H9 (cell line): ENCODE results near the gene BRI3BP. TPM values are rescaled to one million over a fixed set of nuclear protein-coding genes. Genes with fewer than 3 reads are reported as not detected.

ENCODE experiments used
- DNase-seq: peaks from one replicate; pipeline ENCODE4 v3.0.0-alpha.2; 2017
- H2AFZ ChIP-seq: one replicate; pipeline ENCODE4 v1.6.1; 2013; ENCODE audit warnings: mild to moderate bottlenecking, low read length, control low read depth, moderate library complexity
- H2AK5ac ChIP-seq: 2 replicates; pipeline ENCODE4 v1.6.1; 2013; ENCODE audit warnings: low read length, control low read depth, mixed read lengths; ENCODE audit not compliant: insufficient read length
- H2BK120ac ChIP-seq: one replicate; pipeline ENCODE4 v1.6.1; 2013; ENCODE audit warnings: low read depth, mild to moderate bottlenecking, low read length, control low read depth, inconsistent platforms; ENCODE audit not compliant: poor library complexity, severe bottlenecking
- H2BK12ac ChIP-seq: 2 replicates; pipeline ENCODE4 v1.6.1; 2013; ENCODE audit warnings: low read length, control low read depth, mixed read lengths, low read depth; ENCODE audit not compliant: insufficient read length
- H2BK15ac ChIP-seq: 2 replicates; pipeline ENCODE4 v1.6.1; 2013; ENCODE audit warnings: low read depth, low read length, control low read depth
- H2BK20ac ChIP-seq: one replicate; pipeline ENCODE4 v1.6.1; 2013; ENCODE audit warnings: low read depth, mild to moderate bottlenecking, low read length, control low read depth, inconsistent platforms; ENCODE audit not compliant: poor library complexity, severe bottlenecking
- H2BK5ac ChIP-seq: 2 replicates; pipeline ENCODE4 v1.6.1; 2013; ENCODE audit warnings: low read length, control low read depth, mixed read lengths; ENCODE audit not compliant: insufficient read length
- H3K14ac ChIP-seq: 2 replicates; pipeline ENCODE4 v1.6.1; 2013; ENCODE audit warnings: low read length, control low read depth; ENCODE audit not compliant: insufficient read depth
- H3K18ac ChIP-seq: 2 replicates; pipeline ENCODE4 v1.6.1; 2013; ENCODE audit warnings: low read depth, mild to moderate bottlenecking, mixed read lengths, low read length, control low read depth; ENCODE audit not compliant: insufficient read length
- H3K23ac ChIP-seq: 2 replicates; pipeline ENCODE4 v1.6.1; 2013; ENCODE audit warnings: low read length, control low read depth, mixed read lengths, low read depth; ENCODE audit not compliant: insufficient read length
- H3K23me2 ChIP-seq: 2 replicates; pipeline ENCODE4 v1.6.1; 2013; ENCODE audit warnings: low read depth, mild to moderate bottlenecking, mixed read lengths, low read length, control low read depth; ENCODE audit not compliant: insufficient read length, poor library complexity, severe bottlenecking
- H3K27ac ChIP-seq: 2 replicates; pipeline ENCODE4 v1.5.1; 2013; ENCODE audit warnings: low read length, control low read depth, mixed read lengths, low read depth; ENCODE audit not compliant: insufficient read length
- H3K27me3 ChIP-seq: 2 replicates; pipeline ENCODE4 v1.6.1; 2013; ENCODE audit warnings: low read length, control low read depth, inconsistent platforms; ENCODE audit not compliant: insufficient read depth
- H3K4ac ChIP-seq: 2 replicates; pipeline ENCODE4 v1.6.1; 2013; ENCODE audit warnings: low read depth, mild to moderate bottlenecking, control low read depth, inconsistent platforms, low read length, moderate library complexity
- H3K4me1 ChIP-seq: 2 replicates; pipeline ENCODE4 v1.6.1; 2013; ENCODE audit warnings: low read length, control low read depth, inconsistent platforms; ENCODE audit not compliant: insufficient read depth
- H3K4me2 ChIP-seq: 2 replicates; pipeline ENCODE4 v1.6.1; 2013; ENCODE audit warnings: low read length, control low read depth, mixed read lengths; ENCODE audit not compliant: insufficient read length, insufficient read depth
- H3K56ac ChIP-seq: 2 replicates; pipeline ENCODE4 v1.6.1; 2013; ENCODE audit warnings: low read depth, mild to moderate bottlenecking, mixed read lengths, low read length, control low read depth; ENCODE audit not compliant: insufficient read length
- H3K79me1 ChIP-seq: 2 replicates; pipeline ENCODE4 v1.6.1; 2013; ENCODE audit warnings: low read depth, mild to moderate bottlenecking, moderate library complexity, low read length, control low read depth, inconsistent platforms; ENCODE audit not compliant: insufficient read depth, poor library complexity, severe bottlenecking
- H3K79me2 ChIP-seq: 2 replicates; pipeline ENCODE4 v1.6.1; 2013; ENCODE audit warnings: low read length, control low read depth, inconsistent platforms; ENCODE audit not compliant: insufficient read depth
- H3K9ac ChIP-seq: 2 replicates; pipeline ENCODE4 v1.6.1; 2013; ENCODE audit warnings: low read length, control low read depth, mixed read lengths; ENCODE audit not compliant: insufficient read length; ENCODE audit errors: extremely low read depth
- H3K9me3 ChIP-seq: one replicate; pipeline ENCODE4 v1.6.1; 2013; ENCODE audit warnings: low read depth, low read length, inconsistent platforms; ENCODE audit not compliant: control insufficient read depth
- H3T11ph ChIP-seq: one replicate; pipeline ENCODE4 v1.6.1; 2013; ENCODE audit warnings: mild to moderate bottlenecking, low read length, control low read depth, inconsistent platforms
- H4K20me1 ChIP-seq: one replicate; pipeline ENCODE4 v1.6.1; 2013; ENCODE audit not compliant: control insufficient read depth, insufficient read length, insufficient read depth
- H4K5ac ChIP-seq: 2 replicates; pipeline ENCODE4 v1.6.1; 2013; ENCODE audit warnings: low read depth, mild to moderate bottlenecking, mixed read lengths, low read length, control low read depth; ENCODE audit not compliant: insufficient read length
- H4K8ac ChIP-seq: replicated peaks from 2 replicates; pipeline ENCODE4 v1.6.1; 2013; ENCODE audit warnings: low read length, control low read depth, mixed read lengths, low read depth; ENCODE audit not compliant: insufficient read length
- H4K91ac ChIP-seq: 2 replicates; pipeline ENCODE4 v1.6.1; 2013; ENCODE audit warnings: low read depth, mild to moderate bottlenecking, moderate library complexity, mixed read lengths, low read length, control low read depth; ENCODE audit not compliant: insufficient read length
- H3K27ac Mint-ChIP-seq, 3 experiments: 2 replicates in 2 of 3; 3 replicates in 1 of 3; pipeline ENCODE4 v1.8.0; 2020 to 2021; ENCODE audit warnings: mixed read lengths in 3 of 3, mild to moderate bottlenecking in 1 of 3, moderate library complexity in 1 of 3
- H3K27me3 Mint-ChIP-seq: 2 replicates; pipeline ENCODE4 v1.8.0; 2021; ENCODE audit warnings: low read depth, mild to moderate bottlenecking, moderate library complexity, mixed read lengths
- H3K36me3 Mint-ChIP-seq, 3 experiments: 2 replicates in 2 of 3; 3 replicates in 1 of 3; pipeline ENCODE4 v1.8.0; 2020 to 2021; ENCODE audit warnings: low read depth in 3 of 3, mixed read lengths in 3 of 3; ENCODE audit not compliant: insufficient read depth in 1 of 3
- H3K4me1 Mint-ChIP-seq, 2 experiments: 2 replicates each; pipeline ENCODE4 v1.8.0; 2020; ENCODE audit warnings: mixed read lengths in 2 of 2
- H3K4me3 Mint-ChIP-seq, 2 experiments: 2 replicates in 1 of 2; 3 replicates in 1 of 2; pipeline ENCODE4 v1.8.0; 2020 to 2021; ENCODE audit warnings: mild to moderate bottlenecking in 2 of 2, mixed read lengths in 2 of 2, moderate library complexity in 1 of 2
- H3K9me3 Mint-ChIP-seq, 2 experiments: 2 replicates in 1 of 2; 3 replicates in 1 of 2; pipeline ENCODE4 v1.8.0; 2020; ENCODE audit warnings: mild to moderate bottlenecking in 2 of 2, mixed read lengths in 2 of 2, moderate library complexity in 1 of 2
- WGBS: extraction: QIAGEN DNeasy Blood & Tissue Kit; methylation state at CpG from one replicate; pipeline ENCODE4 v1.1.7; 2013; ENCODE audit warnings: missing lambda C conversion rate, low lambda C conversion rate, mixed read lengths; ENCODE audit not compliant: insufficient read length; ENCODE audit errors: extremely low coverage; 5-methylcytosine and 5-hydroxymethylcytosine counted together
- total RNA-seq: library from RNA; stranded (reverse); gene quantifications from 2 replicates; pipeline ENCODE4 v1.2.1, GENCODE V29; 2021
- TF ChIP-seq, protein P1 (sequence below): fragments of 200-600 bp; sonication (generic); conservative IDR thresholded peaks from 3 replicates; pipeline ENCODE4 v1.8.0; 2021; ENCODE audit warnings: antibody characterized with exemption, mild to moderate bottlenecking

The BRI3BP gene
- total RNA-seq, 1 experiment from 2014 or later: 10.5 TPM

DNA sequence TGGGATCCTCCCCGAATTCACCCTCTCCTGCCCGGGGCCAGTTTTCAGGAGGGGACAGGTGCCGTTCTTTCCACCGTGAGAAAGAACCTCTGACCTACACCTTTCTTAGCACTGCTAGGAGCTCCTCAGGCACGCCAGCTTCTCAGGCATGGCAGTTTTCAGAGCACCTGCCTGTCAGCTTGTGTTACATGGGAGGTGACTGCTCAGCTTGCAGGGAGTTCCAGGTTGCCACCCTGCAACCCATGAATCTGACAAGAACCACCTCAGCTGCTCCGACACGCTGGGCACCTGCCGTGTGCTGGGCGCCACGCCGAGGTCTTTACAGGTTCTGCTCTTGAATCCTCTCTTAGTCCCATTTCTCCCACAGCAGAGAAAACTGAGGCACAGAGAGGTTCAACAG is 12.9 kb downstream of the BRI3BP start:
- Histone ChIP-seq H3K14ac (no peak overlapping the region), H2BK120ac (no peak overlapping the region), H3K23me2 (no peaks in the 10 kb centered on the region), H2BK5ac (no peak overlapping the region), H3K9ac (no peak overlapping the region), H3K79me2 (peaks cover 15% of the 10 kb centered on the region; the same call in 1 of the 2 replicates), H3K18ac (no peak overlapping the region), H2BK15ac (no peak overlapping the region), H2BK12ac (no peak overlapping the region), H2AK5ac (no peak overlapping the region), H4K8ac (no peak overlapping the region), H4K5ac (no peak overlapping the region), H2AFZ (no peak overlapping the region), H3K4me1 (no peaks in the 10 kb centered on the region), H4K91ac (no peak overlapping the region), H3K23ac (no peak overlapping the region), H4K20me1 (no peaks in the 10 kb centered on the region), H3K79me1 (peaks cover under 1% of the 10 kb centered on the region), H3K27me3 (no peaks in the 10 kb centered on the region), H3K56ac (no peak overlapping the region), H3K9me3 (no peaks in the 10 kb centered on the region), H2BK20ac (no peak overlapping the region), H3K4ac (no peak overlapping the region), H3K4me2 (no peak overlapping the region), H3T11ph (no peak overlapping the region), H3K27ac (no peak overlapping the region)
- DNase-seq: no peak
- Mint-ChIP-seq H3K36me3 (peaks cover 3 to 6% (median 4%) of the 10 kb centered on the region in 3 experiments; a peak in 3 of 7 replicates), H3K9me3 (no peaks in the 10 kb centered on the region), H3K4me3 (no peak overlapping the region), H3K27ac (no peak overlapping the region; a peak in 1 of 7 replicates), H3K4me1 (no peaks in the 10 kb centered on the region), H3K27me3 (no peaks in the 10 kb centered on the region)
- WGBS: no CpG with 5 or more reads among the region's 11 CpGs
- TF ChIP-seq, protein P1, sequence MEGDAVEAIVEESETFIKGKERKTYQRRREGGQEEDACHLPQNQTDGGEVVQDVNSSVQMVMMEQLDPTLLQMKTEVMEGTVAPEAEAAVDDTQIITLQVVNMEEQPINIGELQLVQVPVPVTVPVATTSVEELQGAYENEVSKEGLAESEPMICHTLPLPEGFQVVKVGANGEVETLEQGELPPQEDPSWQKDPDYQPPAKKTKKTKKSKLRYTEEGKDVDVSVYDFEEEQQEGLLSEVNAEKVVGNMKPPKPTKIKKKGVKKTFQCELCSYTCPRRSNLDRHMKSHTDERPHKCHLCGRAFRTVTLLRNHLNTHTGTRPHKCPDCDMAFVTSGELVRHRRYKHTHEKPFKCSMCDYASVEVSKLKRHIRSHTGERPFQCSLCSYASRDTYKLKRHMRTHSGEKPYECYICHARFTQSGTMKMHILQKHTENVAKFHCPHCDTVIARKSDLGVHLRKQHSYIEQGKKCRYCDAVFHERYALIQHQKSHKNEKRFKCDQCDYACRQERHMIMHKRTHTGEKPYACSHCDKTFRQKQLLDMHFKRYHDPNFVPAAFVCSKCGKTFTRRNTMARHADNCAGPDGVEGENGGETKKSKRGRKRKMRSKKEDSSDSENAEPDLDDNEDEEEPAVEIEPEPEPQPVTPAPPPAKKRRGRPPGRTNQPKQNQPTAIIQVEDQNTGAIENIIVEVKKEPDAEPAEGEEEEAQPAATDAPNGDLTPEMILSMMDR: no peak
